ENCODE results near the gene RIPK4. TPM values are rescaled to one million over a fixed set of nuclear protein-coding genes. Genes with fewer than 3 reads are reported as not detected.

The RIPK4 gene
- total and polyA plus RNA-seq, 12 donors = 0.04 to 0.18 (median 0.14) TPM; not detected in 5

DNA sequence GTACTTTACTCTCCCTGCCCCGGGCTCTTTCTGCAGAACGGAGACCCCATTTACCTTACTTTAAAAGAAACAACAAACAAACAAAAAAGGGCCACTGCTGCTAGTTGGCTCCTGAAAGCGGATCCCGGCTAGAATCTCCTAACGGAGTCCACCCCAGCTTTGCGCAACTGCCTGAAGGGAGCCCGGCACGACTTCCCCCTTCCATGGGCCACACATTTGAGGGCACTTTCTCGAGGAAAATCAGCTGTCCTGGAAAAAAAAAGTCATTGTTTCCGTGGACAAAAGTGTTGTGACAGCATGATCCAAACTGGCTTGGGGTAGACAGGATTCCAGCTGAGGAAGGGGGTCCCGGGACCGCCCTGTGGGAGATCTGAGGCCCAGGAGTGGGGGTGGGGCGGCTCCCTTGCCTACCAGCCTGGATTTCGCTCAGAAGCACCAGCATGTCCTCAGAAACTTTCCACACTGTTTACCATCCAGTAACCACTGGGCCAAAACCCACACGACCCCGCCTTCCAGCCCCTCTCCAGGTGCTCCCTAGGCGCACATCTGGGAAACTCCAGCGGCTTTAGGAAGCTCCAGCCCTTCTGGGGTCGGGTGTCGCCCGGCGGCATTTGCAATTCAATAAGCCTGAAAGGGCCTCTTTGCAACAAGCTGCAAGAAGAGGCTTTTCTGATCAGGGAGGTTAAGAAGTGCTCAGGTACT is 4.8 kb downstream of the RIPK4 start:
- H3K4me3 ChIP-seq = no peak overlapping the region
- WGBS, 4 donors = 17 to 29% (median 19%) methylated on average over 20 to 22 of the region's 22 CpGs
- peak overlapping the region in 3 of 5 donors; percentile 37 to 67 (median 47) for H3K27ac ChIP-seq
- no peaks in the 10 kb centered on the region for H3K36me3 ChIP-seq (replicated peaks in 1 of 2)
- intact Hi-C loops (cut with DNase I) = no loop called here
- peaks cover 0 to 7% of the 10 kb centered on the region in 2 donors for H3K4me1 ChIP-seq (replicated peaks in 1 of 2)
- H3K27me3 ChIP-seq = peaks cover 57% of the 10 kb centered on the region
- TF ChIP-seq, protein P1, sequence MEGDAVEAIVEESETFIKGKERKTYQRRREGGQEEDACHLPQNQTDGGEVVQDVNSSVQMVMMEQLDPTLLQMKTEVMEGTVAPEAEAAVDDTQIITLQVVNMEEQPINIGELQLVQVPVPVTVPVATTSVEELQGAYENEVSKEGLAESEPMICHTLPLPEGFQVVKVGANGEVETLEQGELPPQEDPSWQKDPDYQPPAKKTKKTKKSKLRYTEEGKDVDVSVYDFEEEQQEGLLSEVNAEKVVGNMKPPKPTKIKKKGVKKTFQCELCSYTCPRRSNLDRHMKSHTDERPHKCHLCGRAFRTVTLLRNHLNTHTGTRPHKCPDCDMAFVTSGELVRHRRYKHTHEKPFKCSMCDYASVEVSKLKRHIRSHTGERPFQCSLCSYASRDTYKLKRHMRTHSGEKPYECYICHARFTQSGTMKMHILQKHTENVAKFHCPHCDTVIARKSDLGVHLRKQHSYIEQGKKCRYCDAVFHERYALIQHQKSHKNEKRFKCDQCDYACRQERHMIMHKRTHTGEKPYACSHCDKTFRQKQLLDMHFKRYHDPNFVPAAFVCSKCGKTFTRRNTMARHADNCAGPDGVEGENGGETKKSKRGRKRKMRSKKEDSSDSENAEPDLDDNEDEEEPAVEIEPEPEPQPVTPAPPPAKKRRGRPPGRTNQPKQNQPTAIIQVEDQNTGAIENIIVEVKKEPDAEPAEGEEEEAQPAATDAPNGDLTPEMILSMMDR (IDR thresholded peaks at IDR 0.05) = no peak
- TF ChIP-seq POLR2A (IDR thresholded peaks at IDR 0.05) = no peak
- peak in 5 of 7 donors; percentile 31 to 45 (median 36) for DNase-seq
- no peaks in the 10 kb centered on the region for H3K9me3 ChIP-seq (replicated peaks in 1 of 3)

DNA sequence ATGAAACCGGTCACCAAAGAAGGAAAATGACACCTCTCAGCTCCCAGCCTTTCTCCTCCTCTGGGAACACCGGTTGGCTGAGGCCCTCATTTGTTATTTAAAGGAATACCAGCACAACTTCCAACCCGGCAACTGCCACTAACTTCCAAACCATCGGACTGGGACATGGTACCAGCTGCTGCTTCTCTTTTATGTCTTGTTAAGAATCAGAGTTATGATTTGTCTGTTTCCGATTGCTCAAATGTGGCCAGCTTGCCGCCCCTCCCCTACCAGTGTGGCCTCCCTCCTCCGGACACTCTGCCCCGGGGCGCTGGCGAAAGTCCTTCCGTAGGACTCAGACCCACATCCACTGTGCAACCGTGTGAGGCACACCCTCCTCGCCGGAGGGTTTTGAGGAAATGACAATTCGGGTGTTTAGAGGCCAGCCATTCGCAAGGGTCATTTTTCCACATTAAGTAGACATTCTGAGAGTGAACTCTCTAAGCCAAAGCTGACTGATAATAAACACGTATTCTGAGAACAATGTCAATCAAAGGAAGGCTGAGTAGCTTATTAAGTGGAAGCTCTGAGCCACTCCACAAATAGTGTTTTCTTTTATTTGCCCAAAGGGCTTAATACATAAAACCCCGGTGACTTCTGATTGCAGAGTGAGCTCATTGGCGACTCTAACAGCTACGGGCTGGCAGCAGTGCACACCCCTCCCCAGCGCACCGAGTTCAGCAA is 5.5 kb downstream of the RIPK4 start:
- DNase-seq = peak in 6 of 7 donors; percentile 43 to 61 (median 45)
- Histone ChIP-seq H3K4me3 (peak overlapping the region in 1 of 4 donors; percentile 17), H3K27ac (peak overlapping the region in 3 of 5 donors; percentile 37 to 67 (median 47)), H3K4me1 (replicated peaks in 1 of 2) (peaks cover 0 to 1% of the 10 kb centered on the region in 2 donors), H3K9me3 (replicated peaks in 1 of 3) (no peaks in the 10 kb centered on the region), H3K27me3 (peaks cover 50% of the 10 kb centered on the region), H3K36me3 (replicated peaks in 1 of 2) (no peaks in the 10 kb centered on the region)
- intact Hi-C loops (cut with DNase I) = no loop called here
- TF ChIP-seq POLR2A (IDR thresholded peaks at IDR 0.05) = no peak
- TF ChIP-seq, protein P1 (IDR thresholded peaks at IDR 0.05) = no peak
- 22 to 36% (median 24%) methylated on average over 21 to 22 of the region's 22 CpGs for WGBS, 4 donors

DNA sequence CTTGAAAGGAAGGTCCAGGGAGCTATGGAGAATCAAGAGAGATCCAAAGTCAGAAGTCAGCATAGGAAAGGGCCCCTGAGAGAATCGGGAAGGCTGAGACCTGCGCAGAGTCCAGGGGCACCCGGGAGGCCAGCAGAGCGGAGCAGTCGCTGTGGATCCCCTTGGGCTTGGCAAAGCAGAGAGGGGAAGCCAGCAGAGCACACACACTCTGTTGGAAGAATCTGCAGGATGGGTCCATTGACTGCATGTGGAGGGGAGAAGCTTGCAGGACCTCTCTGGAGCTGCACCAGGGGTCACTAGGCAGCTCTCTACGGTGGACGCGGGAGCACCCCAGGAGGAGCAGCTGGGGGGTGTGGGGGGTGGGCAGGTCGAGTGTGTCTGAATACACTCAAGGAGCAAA is 6.4 kb downstream of the RIPK4 start:
- Histone ChIP-seq H3K27me3 (peaks cover 41% of the 10 kb centered on the region), H3K27ac (no peak overlapping the region), H3K9me3 (replicated peaks in 1 of 3) (no peaks in the 10 kb centered on the region), H3K4me1 (replicated peaks in 1 of 2) (no peaks in the 10 kb centered on the region), H3K4me3 (no peak overlapping the region), H3K36me3 (replicated peaks in 1 of 2) (no peaks in the 10 kb centered on the region)
- TF ChIP-seq, protein P1 (IDR thresholded peaks at IDR 0.05) = no peak
- TF ChIP-seq POLR2A (IDR thresholded peaks at IDR 0.05) = no peak
- intact Hi-C loops (cut with DNase I) = no loop called here
- no peak for DNase-seq
- WGBS, 4 donors = 56 to 69% (median 63%) methylated on average over 9 of the region's 9 CpGs

DNA sequence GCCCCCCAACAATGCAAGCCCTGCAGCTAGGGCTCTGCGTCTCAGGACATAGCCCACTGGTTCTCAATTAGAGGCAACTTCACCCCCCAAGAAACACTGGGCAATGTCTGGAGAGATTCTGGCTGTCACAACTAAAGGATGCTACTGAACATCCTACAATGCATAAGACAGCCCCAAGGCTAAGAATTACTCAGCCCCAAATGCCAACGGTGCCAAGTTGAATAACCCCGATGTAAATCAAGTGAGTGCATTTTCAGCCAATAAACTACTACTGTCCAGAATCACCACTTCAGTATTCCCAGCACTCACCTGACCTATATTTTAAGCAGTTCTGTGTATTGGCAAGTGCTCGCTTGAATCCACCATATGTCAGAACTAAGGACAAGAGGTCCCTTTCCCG is 6.9 kb downstream of the RIPK4 start:
- H3K4me1 ChIP-seq (replicated peaks in 1 of 2) = no peaks in the 10 kb centered on the region
- no peak overlapping the region for H3K4me3 ChIP-seq
- TF ChIP-seq POLR2A (IDR thresholded peaks at IDR 0.05) = no peak
- TF ChIP-seq, protein P1 (IDR thresholded peaks at IDR 0.05) = no peak
- intact Hi-C loops (cut with DNase I) = no loop called here
- WGBS, 4 donors = 70 to 80% (median 76%) methylated on average over 4 to 5 of the region's 5 CpGs
- H3K36me3 ChIP-seq (replicated peaks in 1 of 2) = no peaks in the 10 kb centered on the region
- H3K9me3 ChIP-seq (replicated peaks in 1 of 3) = no peaks in the 10 kb centered on the region
- no peak overlapping the region for H3K27ac ChIP-seq
- DNase-seq = no peak
- H3K27me3 ChIP-seq = peaks cover 36% of the 10 kb centered on the region
